B cell (primary cell): ENCODE data around the gene OR4D5.

Source experiments
- EZH2 ChIP-seq: IDR thresholded peaks from 2 replicates; pipeline ENCODE4 v1.6.1; 2012; ENCODE audit warnings: borderline replicate concordance, low read depth, mild to moderate bottlenecking, moderate library complexity, low read length; ENCODE audit not compliant: insufficient read depth, poor library complexity, severe bottlenecking
- TF ChIP-seq, protein P1 (sequence below): fragments of 200-600 bp; IDR thresholded peaks from one replicate; pipeline ENCODE4 v1.8.0; 2022; ENCODE audit warnings: antibody characterized with exemption, mild to moderate bottlenecking

DNA sequence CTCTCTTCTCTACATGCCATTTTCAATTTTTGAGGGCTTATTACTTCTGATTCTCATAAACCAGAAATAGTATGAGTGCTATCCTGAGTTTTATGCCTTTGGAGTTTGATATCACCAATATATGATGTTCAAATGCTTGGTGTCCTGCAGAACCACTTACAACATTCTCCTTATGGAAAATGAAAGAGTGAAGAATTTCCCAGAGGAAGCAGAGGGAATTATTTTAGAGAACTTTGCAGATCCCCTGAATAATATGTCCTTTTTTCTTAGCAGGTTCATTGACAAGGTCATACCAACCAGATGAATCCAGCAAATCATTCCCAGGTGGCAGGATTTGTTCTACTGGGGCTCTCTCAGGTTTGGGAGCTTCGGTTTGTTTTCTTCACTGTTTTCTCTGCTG lies at the start of gene OR4D5:
- no peak for TF ChIP-seq EZH2
- TF ChIP-seq, protein P1, sequence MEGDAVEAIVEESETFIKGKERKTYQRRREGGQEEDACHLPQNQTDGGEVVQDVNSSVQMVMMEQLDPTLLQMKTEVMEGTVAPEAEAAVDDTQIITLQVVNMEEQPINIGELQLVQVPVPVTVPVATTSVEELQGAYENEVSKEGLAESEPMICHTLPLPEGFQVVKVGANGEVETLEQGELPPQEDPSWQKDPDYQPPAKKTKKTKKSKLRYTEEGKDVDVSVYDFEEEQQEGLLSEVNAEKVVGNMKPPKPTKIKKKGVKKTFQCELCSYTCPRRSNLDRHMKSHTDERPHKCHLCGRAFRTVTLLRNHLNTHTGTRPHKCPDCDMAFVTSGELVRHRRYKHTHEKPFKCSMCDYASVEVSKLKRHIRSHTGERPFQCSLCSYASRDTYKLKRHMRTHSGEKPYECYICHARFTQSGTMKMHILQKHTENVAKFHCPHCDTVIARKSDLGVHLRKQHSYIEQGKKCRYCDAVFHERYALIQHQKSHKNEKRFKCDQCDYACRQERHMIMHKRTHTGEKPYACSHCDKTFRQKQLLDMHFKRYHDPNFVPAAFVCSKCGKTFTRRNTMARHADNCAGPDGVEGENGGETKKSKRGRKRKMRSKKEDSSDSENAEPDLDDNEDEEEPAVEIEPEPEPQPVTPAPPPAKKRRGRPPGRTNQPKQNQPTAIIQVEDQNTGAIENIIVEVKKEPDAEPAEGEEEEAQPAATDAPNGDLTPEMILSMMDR = no peak
